ENCODE measurements around the gene LRRC57.
A peak's percentile ranks its signal among the peaks of the same experiment; 100 is the strongest.

Gene LRRC57

DNA sequence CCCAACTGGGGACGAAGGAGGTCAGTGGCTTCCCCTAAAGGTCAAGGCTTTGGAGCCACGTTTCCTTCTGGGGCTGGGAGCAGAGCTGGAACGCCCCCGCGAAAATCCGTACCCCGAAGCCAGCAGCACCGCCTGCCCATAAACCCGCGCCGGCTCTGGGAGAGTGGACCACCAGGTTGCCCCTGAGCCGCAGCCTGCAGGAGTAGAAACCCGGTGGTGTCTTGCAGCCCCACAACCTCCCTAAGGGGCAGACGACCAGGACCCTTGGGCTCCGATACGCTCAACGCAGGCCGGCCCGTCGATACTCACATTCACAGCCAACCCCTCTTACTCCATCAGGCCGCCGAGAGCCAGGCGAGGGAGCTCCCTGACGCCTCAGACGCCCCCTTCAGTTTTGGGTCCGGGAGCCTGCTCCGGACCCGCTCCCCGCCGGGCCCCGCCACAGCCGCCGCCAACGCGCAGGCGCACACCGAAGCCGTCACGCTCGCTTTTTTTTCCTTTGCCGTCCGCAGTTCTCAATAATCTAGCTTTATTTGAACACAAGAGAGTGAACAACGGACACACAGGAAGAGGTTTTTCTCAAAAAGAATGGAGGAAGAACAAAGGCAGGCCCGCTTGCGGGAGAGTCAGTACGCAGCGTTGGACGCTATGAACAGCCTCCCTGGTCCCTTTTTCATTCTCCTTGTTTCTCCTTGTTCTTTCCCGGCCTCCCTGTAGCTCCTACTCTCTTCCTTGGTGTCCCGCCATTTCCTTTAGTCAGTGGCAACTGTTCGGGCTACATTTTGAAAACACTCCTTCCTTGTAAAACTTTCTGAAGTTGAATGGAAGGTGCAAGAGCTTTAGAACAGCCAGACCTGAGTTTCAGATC lies 57.7 kb downstream of the LRRC57 start, which contains the start of gene ZNF106:
Gene ZNF106, minus strand, starts transcription at position 471 of the 868 bp plus-strand sequence. CDS start 18,852 bp downstream, outside the sequence.
- peak within 1 kb of the TSS; percentile 88 for H3K4me3 ChIP-seq (ENCODE audit: low read depth, low read length)
- no peak for TF ChIP-seq CTCF (IDR thresholded peaks at IDR 0.05; ENCODE audit: borderline replicate concordance, insufficient read depth, low read depth, low read length)

- TF ChIP-seq CTCF (IDR thresholded peaks at IDR 0.05; ENCODE audit: borderline replicate concordance, insufficient read depth, low read depth, low read length): no peak
- H3K4me3 ChIP-seq (ENCODE audit: low read depth, low read length): peak overlapping the region; percentile 88
Observed at GRCh38 chr15:42490291-42490670, 58.3 kb downstream of the LRRC57 start.
